NCI-H1048 (cell line): ENCODE results near the gene STC2.
"Not testable (repeated sequence)": the region's sequence is repeated elsewhere in the genome, so short reads cannot be mapped to it uniquely, and the experiment has no call there.

ENCODE experiments used
- DNase-seq: peaks from one replicate; lab custom pipeline; 2025; lab: John Stamatoyannopoulos, UW

Gene STC2

GRCh38 chr5:173294673-173295320 lies 33.4 kb downstream of the STC2 start:
- DNase-seq = no peak

- peak; percentile 75 for DNase-seq
These were observed 34.2 kb downstream of the STC2 start for GRCh38 chr5:173293817-173294672.

GRCh38 chr5:173291722-173292658 lies 36.2 kb downstream of the STC2 start:
- DNase-seq = no peak

GRCh38 chr5:173290477-173291131 lies 37.6 kb downstream of the STC2 start:
- DNase-seq = no peak

GRCh38 chr5:173289372-173289771 lies 38.8 kb downstream of the STC2 start:
- no peak for DNase-seq

DNA sequence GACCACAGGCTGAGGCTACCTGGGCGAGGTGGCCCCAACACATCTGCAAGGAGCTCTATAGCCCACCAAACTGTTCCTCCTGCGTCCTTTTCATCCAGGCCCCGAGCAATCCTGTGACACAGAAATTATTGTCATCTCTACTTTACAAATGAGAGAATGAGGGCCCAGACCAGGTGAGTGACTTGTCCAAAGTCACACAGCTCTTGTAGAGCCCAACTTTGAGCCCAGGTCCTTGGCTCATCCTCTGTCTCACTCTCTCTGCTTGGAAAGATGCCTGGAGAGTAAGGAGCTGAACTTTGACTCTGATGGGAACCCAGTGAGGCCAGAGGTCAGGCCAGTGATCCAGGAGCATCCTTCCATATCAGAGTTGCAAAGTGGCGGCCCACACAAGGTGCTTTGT lies 39.6 kb downstream of the STC2 start:
- DNase-seq = no peak

DNA sequence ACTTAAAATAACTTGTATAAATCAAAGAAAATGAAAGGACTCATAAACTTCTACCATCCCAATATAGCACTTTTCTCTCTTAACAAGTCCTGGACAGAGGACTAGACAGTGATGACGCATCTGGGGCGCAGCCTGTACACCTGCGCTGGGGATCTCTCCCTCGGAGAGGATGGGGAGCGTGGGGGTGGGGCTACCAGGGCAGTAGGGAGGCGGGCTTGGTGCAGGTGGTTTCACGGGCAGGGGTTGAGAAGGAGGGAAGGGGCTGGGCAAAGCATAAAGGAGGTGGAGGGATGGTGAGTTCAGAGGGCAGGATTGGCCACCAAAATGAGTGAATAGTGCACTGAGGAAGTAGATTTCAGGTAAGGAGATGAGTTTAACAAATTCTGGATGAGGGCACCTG lies 41.1 kb downstream of the STC2 start:
- no peak for DNase-seq

- not testable (repeated sequence) for DNase-seq
These were observed 43.8 kb downstream of the STC2 start for GRCh38 chr5:173284343-173284958.

DNA sequence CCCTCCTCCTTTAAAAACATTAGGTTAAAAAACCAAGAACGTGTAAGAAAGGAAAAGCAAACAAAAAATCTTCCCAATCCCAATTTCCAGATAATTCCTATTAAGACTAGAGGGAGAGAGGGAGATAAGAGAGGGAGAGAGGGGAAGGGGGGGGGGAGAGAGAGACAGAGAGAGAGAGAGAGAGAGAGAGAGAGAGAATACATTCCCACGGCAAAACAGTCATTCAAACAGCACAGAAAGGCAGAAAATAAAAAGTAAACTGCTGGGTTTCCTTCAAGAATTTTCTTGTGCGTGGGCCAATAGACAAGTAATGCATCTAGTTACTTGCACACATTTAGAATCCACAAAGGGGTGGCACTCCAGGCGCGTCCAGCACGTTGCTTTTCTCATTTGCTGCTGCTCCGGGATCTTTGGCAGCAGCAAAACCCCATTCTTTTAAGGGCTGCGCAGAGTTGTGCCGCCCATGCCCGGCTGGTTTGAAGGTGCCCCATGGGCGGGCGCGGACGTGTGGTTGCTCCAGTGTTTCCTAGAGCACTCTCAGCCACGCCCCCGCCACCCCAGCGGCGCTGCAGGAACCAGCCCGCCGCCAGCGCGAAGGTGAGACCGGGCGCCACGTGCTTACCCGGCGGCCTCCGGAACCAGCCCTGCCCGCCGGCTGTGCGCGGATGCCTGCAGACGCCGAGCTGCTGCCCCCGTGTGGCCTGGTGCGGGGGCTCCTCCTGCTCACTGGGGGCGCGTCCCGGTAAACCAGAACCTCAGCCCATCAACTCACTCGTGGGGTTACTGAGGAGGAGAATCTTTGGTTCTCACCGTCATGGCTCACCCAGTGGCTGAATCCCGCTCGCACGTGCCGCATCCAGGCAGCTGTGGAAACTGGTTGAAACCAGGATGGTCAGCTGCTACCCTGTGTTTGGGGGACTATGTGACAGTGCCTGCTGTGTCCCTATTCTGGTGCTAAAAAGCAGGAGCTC lies 44.6 kb downstream of the STC2 start:
- DNase-seq = peak; percentile 52

DNA sequence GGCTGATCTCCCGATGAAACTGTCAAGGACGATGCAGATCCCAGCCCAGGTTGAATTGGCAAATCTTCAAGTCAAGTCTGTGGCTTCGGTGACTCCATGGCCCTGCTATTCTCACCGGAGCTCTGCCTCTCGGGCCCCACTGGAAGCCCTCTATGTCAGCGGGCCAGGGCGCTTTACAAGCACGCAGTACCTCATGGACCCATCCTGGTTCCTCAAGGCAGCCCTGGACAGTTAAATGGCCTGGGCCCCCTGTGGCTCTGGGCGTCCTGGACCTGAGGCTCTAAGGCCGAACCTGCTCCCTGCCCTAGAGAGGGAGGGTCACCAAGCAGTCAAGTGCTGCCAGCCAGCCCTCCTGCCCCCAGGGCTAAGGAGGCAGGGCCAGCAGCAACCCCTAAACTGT lies 45.3 kb downstream of the STC2 start:
- no peak for DNase-seq

DNA sequence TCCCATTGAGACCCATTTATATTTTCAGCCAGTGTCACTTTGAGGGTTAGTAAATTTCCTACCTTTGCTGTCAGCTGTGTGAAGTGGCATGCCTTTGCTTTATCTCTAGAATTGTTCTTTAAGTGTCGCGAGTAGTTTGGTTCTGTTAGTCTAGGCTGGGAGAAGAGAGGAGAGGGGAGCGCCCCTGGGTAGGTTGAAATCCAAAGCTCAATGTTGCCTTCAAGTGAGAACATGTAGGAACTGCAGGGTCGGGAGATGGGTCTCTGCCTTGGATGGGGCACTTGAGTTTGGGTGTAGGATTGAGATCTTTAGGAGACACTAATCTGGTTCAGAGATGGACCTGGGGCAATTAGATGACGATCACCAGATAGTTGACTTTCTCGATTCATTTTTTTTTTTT lies 46.3 kb downstream of the STC2 start:
- no peak for DNase-seq

GRCh38 chr5:173279166-173279565 lies 49.0 kb downstream of the STC2 start:
- no peak for DNase-seq

- DNase-seq = no peak
These were observed 49.6 kb downstream of the STC2 start for GRCh38 chr5:173278641-173279040.

- no peak for DNase-seq
These were observed 50.0 kb downstream of the STC2 start for GRCh38 chr5:173278172-173278571.

- DNase-seq = no peak
These were observed 53.4 kb downstream of the STC2 start for GRCh38 chr5:173274771-173275170.

DNA sequence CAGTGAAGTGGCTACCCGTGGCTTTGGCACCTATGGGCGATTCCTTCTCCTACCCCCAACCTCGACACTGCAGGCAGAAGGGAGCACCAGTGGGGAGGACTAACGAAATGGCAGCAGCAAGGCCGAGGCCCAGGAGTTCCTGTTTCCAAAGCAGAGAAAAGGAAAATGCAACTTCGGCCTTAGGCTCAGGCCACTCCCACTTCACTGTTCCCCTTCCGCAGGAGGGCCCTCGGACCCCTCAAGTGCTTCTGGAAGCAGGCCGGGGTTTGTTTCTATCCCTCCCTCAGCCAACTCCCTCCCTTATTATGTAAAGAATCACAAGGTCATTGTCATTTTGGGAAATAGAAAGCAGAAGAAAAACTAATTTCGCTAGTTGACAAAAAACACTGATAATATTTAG lies 56.8 kb downstream of the STC2 start:
- no peak for DNase-seq

- no peak for DNase-seq
These were observed 59.3 kb downstream of the STC2 start for GRCh38 chr5:173268750-173269432.

DNA sequence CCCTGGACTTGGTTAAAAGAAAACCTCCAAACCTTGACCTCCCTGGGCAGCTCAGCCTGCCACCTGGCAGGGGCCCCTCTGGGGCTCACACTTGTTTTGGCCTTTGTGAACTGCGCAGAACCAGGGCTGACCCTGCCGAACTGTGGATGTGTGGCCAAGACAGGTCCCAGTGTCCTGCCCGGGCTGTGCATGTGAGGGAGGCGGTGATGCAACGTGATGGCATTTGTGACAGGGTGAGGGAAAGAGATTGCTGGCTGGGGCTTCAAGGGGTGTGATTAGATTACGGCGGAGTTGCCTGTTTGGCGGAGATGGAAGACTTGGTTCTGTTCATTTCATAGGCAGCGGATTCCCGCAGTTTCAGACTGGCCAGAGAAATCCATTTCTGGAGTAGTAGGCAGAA lies 62.8 kb downstream of the STC2 start:
- no peak for DNase-seq
